NCI-H748 (cell line): Measurements from ENCODE around the gene FAM222B.
"Not testable (repeated sequence)": the region's sequence is repeated elsewhere in the genome, so short reads cannot be mapped to it uniquely, and the experiment has no call there.

Experiments
- DNase-seq: peaks from one replicate; lab custom pipeline; 2025; ENCODE audit not compliant: unreplicated experiment; lab: John Stamatoyannopoulos, UW

The FAM222B gene

GRCh38 chr17:28747051-28747691, 95.4 kb downstream of the FAM222B start:
- DNase-seq, result no peak

- DNase-seq, result no peak
Observed at GRCh38 chr17:28746611-28747050, 96.0 kb downstream of the FAM222B start.

DNA sequence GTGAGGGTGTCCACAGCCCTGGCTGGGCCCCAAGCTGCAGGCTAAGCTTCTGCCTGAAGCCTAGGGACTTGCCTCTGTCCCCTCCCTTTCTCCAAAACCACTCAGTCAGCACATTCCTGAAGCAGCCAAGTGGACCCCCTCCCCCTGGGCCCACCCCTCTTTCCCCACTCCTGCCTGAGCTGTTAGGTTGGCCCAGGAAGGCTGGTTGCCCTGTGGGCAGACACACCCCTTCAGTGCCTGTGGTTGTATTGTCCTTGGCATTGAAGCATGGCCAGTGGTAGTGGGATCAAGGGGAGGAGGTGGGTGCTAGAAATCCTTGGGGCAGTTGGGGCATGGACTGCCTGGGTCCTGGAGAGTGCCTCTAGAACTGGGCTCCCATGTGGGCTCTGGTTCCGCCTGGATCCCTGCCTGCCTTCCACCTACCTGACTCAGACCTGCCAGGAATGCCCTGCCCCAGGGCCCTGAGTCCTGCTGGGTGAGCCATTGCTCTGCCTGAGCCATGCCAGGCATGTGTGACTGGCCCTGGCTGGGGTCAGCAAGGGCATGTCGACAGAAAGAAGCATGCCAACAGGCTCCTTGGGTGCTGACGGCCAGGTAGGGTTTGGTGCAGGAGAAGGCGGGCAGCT, 96.7 kb downstream of the FAM222B start:
- DNase-seq, result no peak

DNA sequence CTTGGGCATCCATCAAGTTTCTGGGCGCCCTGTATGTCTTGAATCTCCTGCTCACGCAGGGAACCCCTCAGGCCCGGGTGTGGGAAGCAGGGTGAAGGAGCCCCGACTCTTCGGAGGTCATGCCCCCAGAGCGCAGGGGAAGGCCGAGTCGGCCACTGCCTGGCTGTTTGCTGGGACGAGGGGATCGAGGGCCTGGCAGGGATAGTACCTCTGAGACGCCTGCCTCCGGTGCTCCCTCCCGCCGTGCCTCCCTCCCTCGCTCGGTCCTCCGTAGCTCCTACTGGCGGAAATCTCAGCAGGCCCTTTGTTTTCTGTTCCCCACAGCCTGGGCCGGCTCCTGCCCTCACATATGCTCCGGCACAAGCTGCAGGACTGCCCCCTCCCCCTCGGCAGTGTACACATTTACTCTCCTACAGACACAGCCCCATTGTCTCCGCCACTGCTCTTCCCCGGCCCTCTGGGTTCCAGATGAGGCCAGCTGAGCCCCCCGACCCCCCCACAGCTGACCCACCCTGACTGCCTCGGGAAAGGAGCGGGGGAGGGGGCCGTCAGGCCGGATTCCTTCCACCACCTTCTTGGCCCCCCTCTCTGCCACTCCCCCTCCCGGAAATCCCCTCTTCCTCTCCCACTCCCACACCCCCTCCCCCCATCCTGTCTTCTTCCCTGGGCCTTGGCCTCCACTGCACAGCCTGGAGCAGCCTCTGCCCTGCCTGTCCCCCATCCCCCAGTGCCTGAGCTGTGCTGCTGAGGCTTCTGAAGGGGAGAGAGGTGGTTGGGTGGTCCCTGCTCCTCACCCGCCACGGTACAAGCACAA, 97.4 kb downstream of the FAM222B start:
- DNase-seq, result peak; percentile 89

GRCh38 chr17:28744104-28744971, 98.3 kb downstream of the FAM222B start:
- DNase-seq, result peak; percentile 62

DNA sequence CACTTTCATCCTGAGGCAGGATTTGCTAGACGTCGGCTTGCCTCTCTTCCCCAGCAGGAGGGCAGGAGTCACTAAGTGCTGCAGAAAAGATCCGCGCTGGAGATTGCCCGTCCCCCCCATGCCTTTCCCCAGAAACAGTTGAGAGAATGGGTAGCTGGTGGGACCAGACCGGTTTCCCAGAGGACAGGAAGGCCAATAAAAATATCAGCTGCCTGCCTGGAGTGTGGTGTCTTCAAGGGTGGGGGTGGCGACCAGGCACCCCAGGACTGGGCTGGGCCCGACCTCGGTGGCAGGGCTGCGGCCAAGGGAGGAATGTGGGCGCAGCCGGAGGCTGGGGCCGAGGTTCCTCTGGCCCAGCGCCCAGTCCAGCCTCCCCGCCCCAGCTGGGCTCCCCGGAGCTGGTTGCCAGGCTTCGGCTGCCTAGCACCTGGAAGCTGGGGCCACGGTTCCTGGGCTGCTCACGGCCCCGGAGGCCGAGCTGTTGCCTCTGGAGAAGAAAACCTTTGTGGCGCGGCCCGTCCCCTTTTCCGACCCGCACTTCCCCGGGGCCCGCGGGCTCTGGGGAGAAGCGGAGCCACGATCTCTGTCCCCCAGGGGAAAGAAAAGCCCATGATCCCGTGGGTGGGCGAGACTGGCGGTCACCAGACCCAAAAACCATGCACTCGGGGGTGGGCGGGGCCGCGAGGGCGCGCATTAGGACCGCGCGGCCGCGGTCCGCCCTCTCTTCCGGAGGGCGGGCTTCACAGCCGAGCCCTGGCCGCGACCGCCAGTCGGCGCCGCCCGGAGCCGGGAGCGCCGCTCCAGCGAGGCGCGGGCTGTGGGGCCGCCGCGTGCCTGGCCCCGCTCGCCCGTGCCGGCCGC, 99.1 kb downstream of the FAM222B start, which contains the start of gene TRAF4:
TRAF4 (plus strand) TSS at position 769 of the 861 bp plus-strand sequence. CDS start 102 bp downstream, outside the sequence.
- peak; percentile 94 for DNase-seq

DNA sequence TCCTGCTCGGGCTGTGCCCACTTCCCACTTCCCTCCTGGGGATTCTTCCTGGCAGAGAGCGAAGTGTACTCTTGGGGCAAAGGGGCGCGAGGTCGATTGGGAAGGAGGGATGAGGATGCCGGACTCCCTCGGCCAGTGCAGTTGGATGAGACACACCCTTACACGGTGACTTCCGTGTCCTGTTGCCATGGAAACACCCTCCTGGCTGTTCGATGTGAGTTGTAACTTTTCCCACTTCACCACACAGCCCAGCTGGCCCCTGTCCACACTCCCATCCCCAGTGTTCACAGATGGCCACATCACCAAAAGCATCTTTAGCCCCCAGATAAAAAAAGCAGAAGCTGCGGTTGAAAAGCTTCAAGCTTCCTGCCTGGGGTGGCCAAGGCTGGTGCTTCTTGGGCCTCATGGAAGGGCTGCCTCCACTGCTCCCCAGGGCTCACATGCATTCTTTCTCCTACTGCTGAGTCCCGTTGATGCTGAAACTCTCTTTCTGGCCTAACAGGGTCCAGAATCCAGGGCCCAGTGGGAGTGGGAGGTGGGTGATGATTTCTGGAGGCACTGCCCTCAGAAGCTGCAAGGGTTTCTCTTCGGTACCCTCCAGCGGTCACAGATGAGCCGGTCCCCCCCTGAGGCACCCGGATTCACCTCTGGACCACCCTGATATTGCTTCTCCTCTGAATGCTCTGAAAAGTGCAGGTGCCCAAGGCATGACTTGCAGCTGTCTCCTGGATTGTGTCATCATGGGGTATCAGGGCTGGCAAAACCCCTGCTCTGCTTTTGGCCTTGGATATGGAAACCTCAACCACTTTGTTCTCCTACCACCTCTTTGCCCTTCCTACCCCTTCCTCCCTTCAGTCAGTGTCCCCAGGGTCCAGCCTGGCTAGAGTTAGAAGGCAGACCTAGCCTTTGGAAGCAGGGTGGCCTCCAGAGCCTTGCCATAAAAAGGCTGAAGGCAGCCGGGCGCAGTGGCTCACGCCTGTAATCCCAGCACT, 100.9 kb downstream of the FAM222B start:
- peak; percentile 56 for DNase-seq

GRCh38 chr17:28740406-28741357, 101.9 kb downstream of the FAM222B start:
- no peak for DNase-seq

DNA sequence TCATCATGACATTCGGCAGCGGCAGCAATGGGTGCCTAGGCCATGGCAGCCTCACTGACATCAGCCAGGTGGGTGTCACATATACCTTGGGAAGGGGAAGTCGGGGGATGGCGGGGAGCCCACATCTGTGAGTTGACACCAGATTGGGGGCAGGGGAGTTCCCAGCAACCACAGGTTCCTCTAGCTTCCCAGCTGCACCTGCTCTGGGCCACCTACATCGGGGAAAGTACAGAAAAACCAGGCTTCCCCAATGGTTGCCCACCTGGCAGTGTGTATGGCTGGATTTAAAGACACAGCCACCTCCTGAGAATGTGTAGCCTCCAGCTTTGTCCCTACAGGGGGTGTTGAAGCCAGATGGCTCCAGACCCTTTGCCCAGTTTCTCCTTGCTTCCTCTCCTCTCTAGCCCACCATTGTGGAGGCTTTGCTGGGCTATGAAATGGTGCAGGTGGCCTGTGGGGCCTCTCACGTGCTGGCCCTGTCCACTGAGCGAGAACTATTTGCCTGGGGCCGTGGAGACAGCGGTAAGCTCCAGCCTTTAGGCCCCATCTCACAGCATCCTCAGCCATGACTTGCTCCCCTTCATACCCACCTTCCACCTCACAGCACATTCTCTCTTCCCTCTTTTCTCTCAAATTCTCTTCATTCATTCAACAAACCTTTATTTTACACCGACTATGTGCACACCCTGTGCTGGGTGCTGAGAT, 103.8 kb downstream of the FAM222B start:
- no peak for DNase-seq

GRCh38 chr17:28737770-28738679, 104.6 kb downstream of the FAM222B start:
- no peak for DNase-seq

DNA sequence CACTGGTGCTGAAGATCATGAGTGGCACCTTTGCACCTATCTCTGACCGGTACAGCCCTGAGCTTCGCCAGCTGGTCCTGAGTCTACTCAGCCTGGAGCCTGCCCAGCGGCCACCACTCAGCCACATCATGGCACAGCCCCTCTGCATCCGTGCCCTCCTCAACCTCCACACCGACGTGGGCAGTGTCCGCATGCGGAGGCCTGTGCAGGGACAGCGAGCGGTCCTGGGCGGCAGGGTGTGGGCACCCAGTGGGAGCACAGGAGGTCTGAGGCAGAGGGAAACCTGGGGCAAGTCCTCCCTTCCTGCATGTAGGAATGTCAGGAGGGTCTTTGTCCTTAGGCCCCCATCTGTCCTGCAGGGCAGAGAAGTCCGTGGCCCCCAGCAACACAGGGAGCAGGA, 105.3 kb downstream of the FAM222B start:
- no peak for DNase-seq

- DNase-seq, result not testable (repeated sequence)
Observed at GRCh38 chr17:28735913-28736769, 106.4 kb downstream of the FAM222B start.

DNA sequence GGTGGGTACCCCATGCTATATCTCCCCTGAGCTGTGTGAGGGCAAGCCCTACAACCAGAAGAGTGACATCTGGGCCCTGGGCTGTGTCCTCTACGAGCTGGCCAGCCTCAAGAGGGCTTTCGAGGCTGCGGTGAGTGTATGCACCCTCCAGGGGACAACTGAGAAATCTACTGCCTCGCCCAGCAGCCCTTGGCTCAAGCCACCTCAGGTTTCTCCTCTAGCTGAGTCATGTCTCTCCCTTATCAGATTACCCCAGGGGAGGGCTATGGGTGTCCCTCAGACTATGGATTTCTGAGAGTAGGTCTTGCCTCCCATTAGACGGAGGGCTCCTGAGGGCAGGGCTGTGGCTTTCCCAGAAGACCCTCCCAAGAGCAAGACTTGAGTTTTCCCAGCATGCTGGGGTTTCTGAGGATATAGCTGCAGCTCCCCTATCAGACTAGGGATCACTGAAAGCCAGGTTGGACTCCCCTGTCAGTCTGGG, 107.3 kb downstream of the FAM222B start:
- DNase-seq, result no peak

GRCh38 chr17:28734712-28735241, 107.8 kb downstream of the FAM222B start:
- no peak for DNase-seq

GRCh38 chr17:28733346-28733745, 109.2 kb downstream of the FAM222B start:
- no peak for DNase-seq
